ENCODE measurements around the gene GDF15.
A peak's percentile ranks its signal among the peaks of the same experiment; 100 is the strongest.
"Not testable (repeated sequence)": the region's sequence is repeated elsewhere in the genome, so short reads cannot be mapped to it uniquely, and the experiment has no call there.

Gene GDF15

DNA sequence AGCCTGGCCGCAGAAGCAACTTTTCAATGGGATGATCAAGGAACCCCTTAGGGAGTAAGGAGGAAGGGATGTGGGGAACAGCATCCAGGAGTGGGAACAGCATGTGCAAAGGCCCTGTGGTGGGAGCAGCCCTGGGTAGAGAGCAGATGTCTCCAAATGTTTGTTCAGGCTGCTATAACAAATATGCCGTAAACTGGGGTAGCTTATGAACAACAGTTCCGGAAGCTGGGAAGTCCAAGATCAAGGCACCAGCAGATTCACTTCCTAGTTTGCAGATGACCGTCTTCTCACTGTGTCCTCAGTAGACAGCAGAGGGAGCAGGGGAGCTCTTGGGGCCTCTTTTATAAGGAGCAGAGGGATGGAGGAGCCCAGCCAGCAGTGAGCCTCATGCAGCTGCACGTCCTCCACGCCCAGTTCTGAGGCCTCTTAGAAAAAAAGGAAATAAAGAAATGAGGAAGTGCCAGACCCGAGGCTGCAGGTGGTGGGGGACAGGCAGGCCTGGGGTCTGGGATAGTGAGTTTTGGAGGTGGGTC, 15.7 kb downstream of the GDF15 start:
- H3K9me3 ChIP-seq (ENCODE audit: control insufficient read depth, insufficient read depth, low read length), result no peaks in the 10 kb centered on the region
- H3K27me3 ChIP-seq (ENCODE audit: control insufficient read depth, low read length), result peaks cover 5% of the 10 kb centered on the region; the same call in 1 of the 2 replicates
- TF ChIP-seq, protein P1, sequence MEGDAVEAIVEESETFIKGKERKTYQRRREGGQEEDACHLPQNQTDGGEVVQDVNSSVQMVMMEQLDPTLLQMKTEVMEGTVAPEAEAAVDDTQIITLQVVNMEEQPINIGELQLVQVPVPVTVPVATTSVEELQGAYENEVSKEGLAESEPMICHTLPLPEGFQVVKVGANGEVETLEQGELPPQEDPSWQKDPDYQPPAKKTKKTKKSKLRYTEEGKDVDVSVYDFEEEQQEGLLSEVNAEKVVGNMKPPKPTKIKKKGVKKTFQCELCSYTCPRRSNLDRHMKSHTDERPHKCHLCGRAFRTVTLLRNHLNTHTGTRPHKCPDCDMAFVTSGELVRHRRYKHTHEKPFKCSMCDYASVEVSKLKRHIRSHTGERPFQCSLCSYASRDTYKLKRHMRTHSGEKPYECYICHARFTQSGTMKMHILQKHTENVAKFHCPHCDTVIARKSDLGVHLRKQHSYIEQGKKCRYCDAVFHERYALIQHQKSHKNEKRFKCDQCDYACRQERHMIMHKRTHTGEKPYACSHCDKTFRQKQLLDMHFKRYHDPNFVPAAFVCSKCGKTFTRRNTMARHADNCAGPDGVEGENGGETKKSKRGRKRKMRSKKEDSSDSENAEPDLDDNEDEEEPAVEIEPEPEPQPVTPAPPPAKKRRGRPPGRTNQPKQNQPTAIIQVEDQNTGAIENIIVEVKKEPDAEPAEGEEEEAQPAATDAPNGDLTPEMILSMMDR (IDR thresholded peaks at IDR 0.05; ENCODE audit: low read depth, low read length, poor library complexity, severe bottlenecking), result peak; percentile 79
- TF ChIP-seq EZH2phosphoT487 (IDR thresholded peaks at IDR 0.05; ENCODE audit: borderline replicate concordance, low read length), result no peak
- H3K4me2 ChIP-seq (ENCODE audit: low read length), result peak overlapping the region; percentile 98
- H3K4me3 ChIP-seq (ENCODE audit: low read length), result peak overlapping the region; percentile 78
- H3F3A ChIP-seq (ENCODE audit: control insufficient read depth, insufficient read depth), result peaks cover 16% of the 10 kb centered on the region
- H3K36me3 ChIP-seq (ENCODE audit: control insufficient read depth, low read length), result no peaks in the 10 kb centered on the region
- H3K79me2 ChIP-seq (ENCODE audit: control insufficient read depth, low read length), result no peaks in the 10 kb centered on the region
- no peaks in the 10 kb centered on the region for H4K20me1 ChIP-seq (ENCODE audit: control insufficient read depth, insufficient read depth, low read depth, low read length)
- H3K27ac ChIP-seq (ENCODE audit: low read depth, low read length), result peak overlapping the region; percentile 87
- H3K4me1 ChIP-seq (ENCODE audit: control insufficient read depth, low read length), result peaks cover 57% of the 10 kb centered on the region
- no peaks in the 10 kb centered on the region for H3K9me2 ChIP-seq (replicated peaks; ENCODE audit: control insufficient read depth, low read length)

- not testable (repeated sequence) for H4K20me1 ChIP-seq (ENCODE audit: control insufficient read depth, insufficient read depth, low read depth, low read length); H3K36me3 ChIP-seq (ENCODE audit: control insufficient read depth, low read length); H3K27me3 ChIP-seq (ENCODE audit: control insufficient read depth, low read length); H3K79me2 ChIP-seq (ENCODE audit: control insufficient read depth, low read length); H3K9me3 ChIP-seq (ENCODE audit: control insufficient read depth, insufficient read depth, low read length); H3K9me2 ChIP-seq (replicated peaks; ENCODE audit: control insufficient read depth, low read length)
- Histone ChIP-seq H3K4me1 (ENCODE audit: control insufficient read depth, low read length) (peaks cover 48% of the 10 kb centered on the region), H3K4me2 (ENCODE audit: low read length) (peak overlapping the region; percentile 98), H3F3A (ENCODE audit: control insufficient read depth, insufficient read depth) (peaks cover 16% of the 10 kb centered on the region), H3K27ac (ENCODE audit: low read depth, low read length) (peak overlapping the region; percentile 87), H3K4me3 (ENCODE audit: low read length) (peak overlapping the region; percentile 78)
These were observed 16.7 kb downstream of the GDF15 start for GRCh38 chr19:18402455-18403248.

DNA sequence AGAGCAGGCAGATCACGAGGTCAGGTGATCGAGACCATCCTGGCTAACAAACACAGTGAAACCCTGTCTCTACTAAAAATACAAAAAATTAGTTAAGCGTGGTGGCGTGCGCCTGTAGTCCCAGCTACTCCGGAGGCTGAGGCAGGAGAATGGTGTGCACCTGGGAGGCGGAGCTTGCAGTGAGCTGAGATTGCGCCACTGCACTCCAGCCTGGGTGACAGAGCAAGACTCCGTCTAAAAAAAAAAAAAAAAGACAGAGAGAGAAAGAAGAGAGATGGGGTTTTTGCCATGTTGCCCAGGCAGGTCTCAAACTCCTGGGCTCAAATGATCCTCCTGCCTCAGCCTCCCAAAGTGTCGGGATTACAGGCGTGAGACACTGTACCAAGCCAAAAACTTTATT, 19.8 kb downstream of the GDF15 start:
- not testable (repeated sequence) for H3K36me3 ChIP-seq (ENCODE audit: control insufficient read depth, low read length); H3K27me3 ChIP-seq (ENCODE audit: control insufficient read depth, low read length); H3K79me2 ChIP-seq (ENCODE audit: control insufficient read depth, low read length); H3K9me3 ChIP-seq (ENCODE audit: control insufficient read depth, insufficient read depth, low read length); H3K9me2 ChIP-seq (replicated peaks; ENCODE audit: control insufficient read depth, low read length); H3K4me2 ChIP-seq (ENCODE audit: low read length); H4K20me1 ChIP-seq (ENCODE audit: control insufficient read depth, insufficient read depth, low read depth, low read length); H3K27ac ChIP-seq (ENCODE audit: low read depth, low read length); H3K4me3 ChIP-seq (ENCODE audit: low read length)
- Histone ChIP-seq H3F3A (ENCODE audit: control insufficient read depth, insufficient read depth) (peaks cover 11% of the 10 kb centered on the region), H3K4me1 (ENCODE audit: control insufficient read depth, low read length) (peaks cover 62% of the 10 kb centered on the region)

- Histone ChIP-seq H3K9me3 (ENCODE audit: control insufficient read depth, insufficient read depth, low read length) (no peaks in the 10 kb centered on the region), H3K79me2 (ENCODE audit: control insufficient read depth, low read length) (no peaks in the 10 kb centered on the region), H3K27ac (ENCODE audit: low read depth, low read length) (no peak overlapping the region), H4K20me1 (ENCODE audit: control insufficient read depth, insufficient read depth, low read depth, low read length) (no peaks in the 10 kb centered on the region), H3K4me2 (ENCODE audit: low read length) (no peak overlapping the region), H3F3A (ENCODE audit: control insufficient read depth, insufficient read depth) (peaks cover 8% of the 10 kb centered on the region; the same call in 1 of the 2 replicates), H3K27me3 (ENCODE audit: control insufficient read depth, low read length) (no peaks in the 10 kb centered on the region), H3K4me1 (ENCODE audit: control insufficient read depth, low read length) (peaks cover 55% of the 10 kb centered on the region), H3K4me3 (ENCODE audit: low read length) (no peak overlapping the region), H3K9me2 (replicated peaks; ENCODE audit: control insufficient read depth, low read length) (no peaks in the 10 kb centered on the region), H3K36me3 (ENCODE audit: control insufficient read depth, low read length) (no peaks in the 10 kb centered on the region)
- TF ChIP-seq EZH2phosphoT487 (IDR thresholded peaks at IDR 0.05; ENCODE audit: borderline replicate concordance, low read length), result no peak
- TF ChIP-seq, protein P1 (IDR thresholded peaks at IDR 0.05; ENCODE audit: low read depth, low read length, poor library complexity, severe bottlenecking), result no peak
These were observed 20.8 kb downstream of the GDF15 start for GRCh38 chr19:18406749-18407148.

All from DOHH2 (cell line).